Effector CD8-positive, alpha-beta T cell (primary cell): Measurements from ENCODE around the gene CYP11A1.

Source experiments
- DNase-seq: peaks from one replicate; lab custom pipeline; 2025; lab: John Stamatoyannopoulos, UW

CYP11A1 gene

DNA sequence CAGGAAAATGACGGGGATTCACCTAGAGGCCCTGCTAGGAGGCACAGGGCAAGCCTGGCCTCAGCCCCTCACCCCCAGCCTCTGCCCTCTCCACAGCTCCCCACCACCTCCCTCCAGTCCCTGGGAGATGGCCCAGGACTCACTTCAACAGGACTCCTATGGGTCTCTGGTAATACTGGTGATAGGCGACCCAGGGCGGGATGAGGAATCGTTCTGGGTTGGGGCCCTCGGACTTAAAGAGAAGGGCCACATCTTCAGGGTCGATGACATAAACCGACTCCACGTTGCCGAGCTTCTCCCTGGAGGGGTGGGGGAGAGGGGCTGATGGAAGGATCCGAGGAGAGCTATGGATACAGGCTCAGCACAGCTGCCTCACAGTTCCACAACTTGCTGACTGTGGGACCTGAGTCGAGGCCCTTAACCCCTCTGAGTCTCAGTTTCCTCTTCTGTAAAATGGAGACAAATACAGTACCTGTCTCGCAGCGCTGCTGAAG is 19.6 kb downstream of the CYP11A1 start:
- no peak for DNase-seq

DNA sequence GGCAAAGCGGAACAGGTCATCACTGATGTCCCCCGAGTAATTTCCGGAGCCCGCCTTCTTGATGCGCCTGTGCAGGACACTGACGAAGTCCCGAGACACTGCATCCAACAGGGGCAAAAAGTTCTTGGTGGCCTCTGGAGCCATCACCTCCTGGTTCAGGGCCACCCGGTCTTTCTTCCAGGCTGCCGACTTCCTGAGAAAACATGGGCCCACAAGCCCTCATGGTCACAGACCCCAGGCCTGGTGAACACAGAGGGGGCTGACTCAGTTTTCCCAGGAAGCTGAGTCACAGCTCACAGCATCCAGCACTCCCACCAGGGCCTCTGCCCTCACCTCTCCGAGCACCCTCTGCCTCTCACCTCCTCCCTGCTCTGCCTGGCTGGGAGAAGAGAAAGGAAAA is 22.4 kb downstream of the CYP11A1 start:
- no peak for DNase-seq

DNA sequence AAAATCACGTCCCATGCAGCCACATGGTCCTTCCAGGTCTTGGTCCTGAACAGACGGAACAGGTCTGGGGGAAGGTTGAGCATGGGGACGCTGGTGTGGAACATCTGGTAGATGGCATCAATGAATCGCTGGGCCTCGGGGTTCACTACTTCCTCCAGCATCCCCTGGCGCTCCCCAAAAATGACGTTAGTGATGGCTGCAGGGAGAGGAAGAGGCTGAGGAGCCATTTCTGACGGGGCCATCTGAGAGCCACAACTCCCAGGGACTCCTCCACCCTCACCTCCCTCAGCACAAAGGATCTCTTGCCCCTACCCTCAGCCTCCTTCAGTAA is 23.7 kb downstream of the CYP11A1 start:
- no peak for DNase-seq

GRCh38 chr15:74343127-74343796 is 24.2 kb downstream of the CYP11A1 start:
- no peak for DNase-seq

GRCh38 chr15:74340150-74340549 is 27.3 kb downstream of the CYP11A1 start:
- DNase-seq, result no peak

- no peak for DNase-seq
These were observed 28.1 kb downstream of the CYP11A1 start for GRCh38 chr15:74339371-74339770.

DNA sequence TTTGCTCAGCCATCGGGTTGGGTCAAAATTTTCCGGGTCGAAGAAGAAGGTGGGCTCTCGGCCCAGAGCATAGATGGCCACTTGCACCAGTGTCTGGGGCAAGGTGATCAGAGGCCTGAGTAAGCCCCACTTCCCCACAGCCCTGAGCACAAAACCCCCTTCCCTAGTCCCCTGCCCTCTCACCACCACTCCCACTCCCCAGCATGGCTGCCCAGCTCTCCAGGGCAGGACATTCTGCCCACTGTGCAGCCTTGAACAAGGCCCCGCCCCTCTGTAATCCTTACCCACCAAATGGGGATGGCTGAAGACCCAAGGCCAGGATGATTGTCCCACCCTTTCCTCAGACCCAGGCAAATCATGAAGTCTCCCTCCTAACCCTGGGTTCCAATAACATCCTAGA is 28.8 kb downstream of the CYP11A1 start:
- no peak for DNase-seq

GRCh38 chr15:74337607-74338211 is 29.7 kb downstream of the CYP11A1 start:
- no peak for DNase-seq

GRCh38 chr15:74337146-74337545 is 30.3 kb downstream of the CYP11A1 start:
- DNase-seq, result no peak

DNA sequence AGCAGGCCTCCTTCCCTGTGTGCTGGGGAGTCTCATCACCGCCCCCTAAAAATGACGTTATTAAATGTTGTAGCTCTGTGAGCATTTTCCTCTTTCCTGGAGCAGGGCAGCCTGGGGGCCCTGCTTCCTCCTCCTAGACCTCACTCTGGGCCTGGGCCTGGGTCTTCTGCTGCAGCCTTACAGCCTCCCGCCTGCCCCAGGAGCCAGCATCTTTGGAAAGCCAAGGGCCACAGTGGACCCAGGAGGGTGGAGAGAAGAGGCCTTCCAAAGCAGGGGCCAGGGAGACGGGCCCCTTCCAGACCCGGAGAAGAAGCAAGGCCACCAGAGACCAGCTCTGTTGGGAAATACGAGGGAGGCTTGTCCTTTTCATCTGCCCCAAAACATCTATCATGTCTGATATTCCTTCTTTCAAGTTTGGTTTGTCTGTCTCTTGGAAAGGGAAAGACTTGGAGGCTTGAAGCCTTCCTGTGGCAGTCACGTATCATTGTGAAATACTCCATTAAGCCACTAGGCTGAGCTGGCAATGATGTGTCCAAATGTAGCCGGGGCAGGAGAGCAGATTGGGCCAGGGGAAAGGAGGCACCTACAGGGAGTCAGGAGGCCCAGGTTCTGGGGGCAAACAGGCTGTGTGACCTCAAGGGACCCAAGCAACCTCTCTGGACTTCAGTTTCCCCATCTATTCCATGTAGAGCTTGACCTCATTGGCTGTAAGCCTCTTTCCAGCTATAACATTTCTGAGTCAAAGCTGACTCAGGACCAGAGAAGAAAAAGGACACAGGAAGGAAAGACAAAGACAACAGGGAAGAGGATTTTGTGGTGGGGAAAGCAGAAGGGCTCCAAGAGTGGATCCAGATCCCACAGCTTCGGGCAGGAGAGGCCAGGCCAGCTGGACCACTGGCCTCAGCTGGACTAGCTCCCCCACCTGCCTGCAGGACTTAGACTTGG is 31.1 kb downstream of the CYP11A1 start:
- no peak for DNase-seq

- DNase-seq, result no peak
These were observed 32.0 kb downstream of the CYP11A1 start for GRCh38 chr15:74335396-74335795.

- no peak for DNase-seq
These were observed 33.3 kb downstream of the CYP11A1 start for GRCh38 chr15:74334127-74334526.

DNA sequence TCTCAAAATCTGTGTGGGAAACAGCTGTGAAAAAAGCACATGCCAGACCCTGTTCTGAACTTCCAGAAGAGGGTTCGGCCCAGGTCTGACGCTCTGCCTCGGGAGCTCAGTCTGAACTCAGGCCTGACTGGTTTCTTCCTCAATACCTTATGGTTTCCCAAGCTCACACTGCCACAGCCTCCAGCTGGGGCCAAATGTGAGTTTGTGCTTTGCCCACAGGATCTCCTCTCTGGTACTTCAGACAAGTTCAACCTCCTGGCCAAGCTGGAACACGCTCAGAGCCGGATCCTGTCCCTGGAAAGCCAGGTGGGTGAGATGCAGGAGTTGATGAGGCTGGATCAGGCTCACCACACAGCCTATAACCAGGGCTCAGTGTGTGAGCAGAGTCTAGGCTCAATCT is 33.8 kb downstream of the CYP11A1 start:
- DNase-seq, result no peak

DNA sequence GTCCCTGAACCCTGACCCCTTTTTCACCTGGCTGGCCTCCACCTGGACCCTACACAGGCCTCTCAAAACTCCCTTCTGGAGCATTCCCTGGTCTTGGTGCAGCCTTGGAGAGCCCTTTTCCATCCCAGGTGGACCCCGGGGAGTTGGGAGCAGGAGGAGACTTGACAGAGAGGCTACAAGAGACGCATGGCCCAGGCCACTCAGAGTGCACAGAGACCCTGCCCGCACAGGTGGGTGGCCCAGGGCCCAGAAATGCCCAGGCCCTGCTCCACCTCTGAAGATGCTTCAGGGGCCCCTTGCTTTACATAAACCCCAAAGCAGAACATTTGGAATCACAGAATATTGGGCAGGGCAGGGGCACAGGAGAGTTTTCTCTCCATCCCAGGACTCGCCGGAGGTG is 34.4 kb downstream of the CYP11A1 start:
- no peak for DNase-seq

GRCh38 chr15:74332611-74333010 is 34.8 kb downstream of the CYP11A1 start:
- no peak for DNase-seq

DNA sequence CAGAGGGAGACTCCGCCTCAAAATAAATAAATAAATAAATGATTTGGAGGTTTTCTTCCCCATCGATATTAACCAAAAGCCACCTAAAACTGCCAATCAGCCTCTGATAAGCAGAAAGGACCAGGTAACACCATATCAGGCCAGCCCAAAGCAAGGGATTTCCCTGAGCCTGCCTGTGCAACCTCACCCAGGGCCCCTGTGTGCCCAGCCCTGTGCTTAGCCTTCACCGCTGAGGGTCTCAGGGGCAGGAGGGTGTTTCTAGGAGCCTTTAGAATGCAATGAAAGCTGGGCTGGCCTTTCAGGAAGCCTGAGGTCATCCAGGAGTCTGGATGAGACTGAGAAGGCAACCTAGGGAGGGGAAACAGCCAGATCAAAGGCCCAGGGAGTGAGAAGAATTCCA is 35.4 kb downstream of the CYP11A1 start:
- no peak for DNase-seq

GRCh38 chr15:74330861-74331408 is 36.5 kb downstream of the CYP11A1 start:
- DNase-seq, result no peak

DNA sequence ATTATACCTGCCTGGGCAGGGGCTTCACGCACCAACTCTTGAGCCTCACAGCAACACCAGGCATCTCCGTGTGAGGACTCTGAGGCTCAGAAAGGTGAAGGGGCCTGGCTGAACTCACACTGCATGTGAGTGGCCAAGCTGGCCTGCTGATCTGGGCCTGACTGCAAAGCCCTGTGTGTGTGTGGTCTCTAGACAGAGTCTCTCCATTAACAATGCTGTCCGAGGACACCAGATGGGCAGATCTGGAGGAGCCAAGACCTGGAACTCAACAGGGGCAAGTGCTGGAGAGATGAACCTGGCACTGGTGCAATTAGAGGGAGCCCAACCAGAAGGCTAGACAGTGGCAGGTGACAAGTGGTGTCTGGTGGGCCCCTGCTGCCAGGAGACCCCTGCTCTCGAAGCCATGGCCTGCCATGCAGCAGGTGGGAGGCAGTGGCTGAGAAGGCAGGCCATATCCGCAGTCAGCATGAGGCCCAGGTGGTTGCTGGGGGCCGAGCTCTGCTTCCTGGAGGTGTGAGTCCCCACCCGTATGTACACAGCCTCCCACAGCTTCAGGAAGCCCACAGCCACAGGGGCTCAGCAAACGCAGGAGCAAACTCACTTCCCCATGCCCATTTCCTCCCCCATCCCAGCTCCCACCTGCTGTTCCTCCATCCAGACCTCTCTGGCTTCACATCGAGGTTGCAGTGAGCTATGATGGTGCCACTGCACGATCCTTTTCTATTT is 39.0 kb downstream of the CYP11A1 start:
- no peak for DNase-seq

DNA sequence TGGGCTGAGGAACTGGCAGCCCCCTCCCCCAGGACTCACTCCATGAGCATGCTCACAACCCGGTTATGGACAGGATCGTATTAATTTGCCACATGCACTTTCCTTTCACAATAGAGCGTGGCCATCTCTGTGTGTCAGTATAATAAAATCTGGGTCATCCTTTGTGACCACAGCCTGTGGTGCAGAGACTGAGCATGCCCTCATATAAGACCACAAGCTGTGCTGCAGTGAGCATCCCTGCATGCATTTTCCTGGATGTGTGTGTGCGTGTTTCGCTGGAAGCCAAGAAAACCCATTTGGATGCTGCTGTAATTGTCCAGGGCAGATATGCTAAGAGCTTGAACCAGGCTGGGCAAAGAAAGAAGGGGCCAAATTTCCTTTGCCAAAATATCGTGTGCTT is 39.7 kb downstream of the CYP11A1 start:
- DNase-seq, result no peak

- no peak for DNase-seq
These were observed 40.7 kb downstream of the CYP11A1 start for GRCh38 chr15:74326746-74327145.

DNA sequence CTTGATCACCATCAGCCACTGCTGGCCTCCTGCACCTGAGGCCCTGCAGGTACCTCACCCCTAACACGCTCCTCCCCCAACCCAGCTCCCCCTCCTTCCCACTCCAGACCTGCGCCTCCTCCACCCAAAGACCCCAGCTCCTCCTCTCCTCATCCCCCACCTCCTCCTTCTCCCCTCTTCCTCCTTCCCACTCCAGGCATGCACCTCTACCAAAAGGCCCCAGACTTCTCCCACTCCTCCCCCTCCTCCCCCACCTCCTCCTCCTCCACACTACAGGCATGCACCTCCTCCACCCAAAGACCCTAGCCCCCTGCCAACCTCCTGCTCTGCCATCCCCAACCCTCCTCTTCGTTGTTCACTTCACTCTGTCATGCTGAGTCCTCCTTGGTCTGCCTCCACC is 42.7 kb downstream of the CYP11A1 start:
- no peak for DNase-seq
